ENCODE measurements around the gene SETDB1. TPM values are rescaled to one million over a fixed set of nuclear protein-coding genes. Genes with fewer than 3 reads are reported as not detected.
"Not testable (repeated sequence)": the region's sequence is repeated elsewhere in the genome, so short reads cannot be mapped to it uniquely, and the experiment has no call there.

SETDB1 gene
- total RNA-seq, 2 donors from 2014 or later, result 26.3 to 63.8 TPM

- H3K27ac ChIP-seq, result no peak overlapping the region
- no peaks in the 10 kb centered on the region for H3K9me3 ChIP-seq
- intact Hi-C loops (cut with DNase I), result loop anchor here (5.0 kb wide), 1 partner anchor 45 kb away; the partner anchor contains the start of gene CERS2
- peaks cover 0 to 3% of the 10 kb centered on the region in 2 donors for H3K36me3 ChIP-seq
- DNase-seq (ENCODE audit: low spot score), result no peak
- TF ChIP-seq POLR2A (IDR thresholded peaks at IDR 0.05) (no peak), POLR2AphosphoS5 (IDR thresholded peaks at IDR 0.05) (no peak), CTCF (IDR thresholded peaks at IDR 0.05) (no peak)
- 97% methylated on average over 4 of the region's 4 CpGs for WGBS
- no peaks in the 10 kb centered on the region for H3K4me1 ChIP-seq (replicated peaks)
- H3K4me3 ChIP-seq, result no peak overlapping the region
- no peaks in the 10 kb centered on the region for H3K27me3 ChIP-seq (replicated peaks; ENCODE audit: insufficient read depth)
Measured at GRCh38 chr1:150927624-150928023, 1.5 kb downstream of the SETDB1 start.

GRCh38 chr1:150928286-150928685 lies 2.1 kb downstream of the SETDB1 start:
- peaks cover 0 to 3% of the 10 kb centered on the region in 2 donors for H3K36me3 ChIP-seq
- WGBS, result 94% methylated on average over 3 of the region's 3 CpGs
- intact Hi-C loops (cut with DNase I), result loop anchor here (5.0 kb wide), 1 partner anchor 44 kb away; the partner anchor contains the start of gene CERS2

GRCh38 chr1:150928775-150929174 lies 2.6 kb downstream of the SETDB1 start:
- not testable (repeated sequence) for H3K9me3 ChIP-seq; H3K36me3 ChIP-seq; H3K27ac ChIP-seq; H3K4me3 ChIP-seq; H3K27me3 ChIP-seq (replicated peaks; ENCODE audit: insufficient read depth); DNase-seq (ENCODE audit: low spot score); H3K4me1 ChIP-seq (replicated peaks)
- WGBS, result 98% methylated on average over 6 of the region's 6 CpGs
- intact Hi-C loops (cut with DNase I), result loop anchor here (5.0 kb wide), 1 partner anchor 44 kb away; the partner anchor contains the start of gene CERS2

More at GRCh38 chr1:150928286-150928685, 2.1 kb downstream of the SETDB1 start:
- H3K9me3 ChIP-seq, result no peaks in the 10 kb centered on the region
- H3K27me3 ChIP-seq (replicated peaks; ENCODE audit: insufficient read depth), result no peaks in the 10 kb centered on the region
- TF ChIP-seq CTCF (IDR thresholded peaks at IDR 0.05) (no peak), POLR2AphosphoS5 (IDR thresholded peaks at IDR 0.05) (no peak), POLR2A (IDR thresholded peaks at IDR 0.05) (no peak)
- DNase-seq (ENCODE audit: low spot score), result no peak
- no peak overlapping the region for H3K4me3 ChIP-seq
- H3K4me1 ChIP-seq (replicated peaks), result no peaks in the 10 kb centered on the region
- no peak overlapping the region for H3K27ac ChIP-seq

GRCh38 chr1:150931773-150932172 lies 5.6 kb downstream of the SETDB1 start:
- Histone ChIP-seq H3K4me3 (no peak overlapping the region), H3K9me3 (no peaks in the 10 kb centered on the region), H3K4me1 (replicated peaks) (no peaks in the 10 kb centered on the region), H3K27ac (no peak overlapping the region), H3K27me3 (replicated peaks; ENCODE audit: insufficient read depth) (no peaks in the 10 kb centered on the region), H3K36me3 (peaks cover 0 to 3% of the 10 kb centered on the region in 2 donors)
- WGBS, result 97% methylated on average over 1 of the region's 1 CpG
- DNase-seq (ENCODE audit: low spot score), result no peak
- intact Hi-C loops (cut with DNase I), result no loop called here
- TF ChIP-seq POLR2A (IDR thresholded peaks at IDR 0.05) (no peak), POLR2AphosphoS5 (IDR thresholded peaks at IDR 0.05) (no peak), CTCF (IDR thresholded peaks at IDR 0.05) (no peak)

GRCh38 chr1:150944856-150945255 lies 18.7 kb downstream of the SETDB1 start:
- intact Hi-C loops (cut with DNase I), result no loop called here
- DNase-seq (ENCODE audit: low spot score), result no peak

GRCh38 chr1:150954708-150955107 lies 28.5 kb downstream of the SETDB1 start:
- Histone ChIP-seq H3K27me3 (replicated peaks; ENCODE audit: insufficient read depth) (no peaks in the 10 kb centered on the region), H3K4me3 (no peak overlapping the region), H3K9me3 (no peaks in the 10 kb centered on the region), H3K36me3 (peaks cover 0 to 7% of the 10 kb centered on the region in 2 donors), H3K27ac (no peak overlapping the region), H3K4me1 (replicated peaks) (no peaks in the 10 kb centered on the region)
- TF ChIP-seq CTCF (IDR thresholded peaks at IDR 0.05) (no peak), POLR2A (IDR thresholded peaks at IDR 0.05) (no peak), POLR2AphosphoS5 (IDR thresholded peaks at IDR 0.05) (no peak)
- DNase-seq (ENCODE audit: low spot score), result no peak
- intact Hi-C loops (cut with DNase I), result no loop called here
- 94% methylated on average over 3 of the region's 3 CpGs for WGBS

More at GRCh38 chr1:150944856-150945255, 18.7 kb downstream of the SETDB1 start:
- H3K9me3 ChIP-seq, result no peaks in the 10 kb centered on the region
- no peaks in the 10 kb centered on the region for H3K4me1 ChIP-seq (replicated peaks)
- H3K4me3 ChIP-seq, result no peak overlapping the region
- H3K27me3 ChIP-seq (replicated peaks; ENCODE audit: insufficient read depth), result no peaks in the 10 kb centered on the region
- peaks cover 6 to 14% of the 10 kb centered on the region in 2 donors for H3K36me3 ChIP-seq
- 78% methylated on average over 5 of the region's 5 CpGs for WGBS
- no peak for TF ChIP-seq POLR2A (IDR thresholded peaks at IDR 0.05)
- H3K27ac ChIP-seq, result no peak overlapping the region

All from prostate gland (tissue), 2 donors.